ENCODE results near the gene DIDO1. TPM values are rescaled to one million over a fixed set of nuclear protein-coding genes. Genes with fewer than 3 reads are reported as not detected.

The DIDO1 gene
- total RNA-seq, 2 donors from 2014 or later = 68.5 to 75.9 TPM

DNA sequence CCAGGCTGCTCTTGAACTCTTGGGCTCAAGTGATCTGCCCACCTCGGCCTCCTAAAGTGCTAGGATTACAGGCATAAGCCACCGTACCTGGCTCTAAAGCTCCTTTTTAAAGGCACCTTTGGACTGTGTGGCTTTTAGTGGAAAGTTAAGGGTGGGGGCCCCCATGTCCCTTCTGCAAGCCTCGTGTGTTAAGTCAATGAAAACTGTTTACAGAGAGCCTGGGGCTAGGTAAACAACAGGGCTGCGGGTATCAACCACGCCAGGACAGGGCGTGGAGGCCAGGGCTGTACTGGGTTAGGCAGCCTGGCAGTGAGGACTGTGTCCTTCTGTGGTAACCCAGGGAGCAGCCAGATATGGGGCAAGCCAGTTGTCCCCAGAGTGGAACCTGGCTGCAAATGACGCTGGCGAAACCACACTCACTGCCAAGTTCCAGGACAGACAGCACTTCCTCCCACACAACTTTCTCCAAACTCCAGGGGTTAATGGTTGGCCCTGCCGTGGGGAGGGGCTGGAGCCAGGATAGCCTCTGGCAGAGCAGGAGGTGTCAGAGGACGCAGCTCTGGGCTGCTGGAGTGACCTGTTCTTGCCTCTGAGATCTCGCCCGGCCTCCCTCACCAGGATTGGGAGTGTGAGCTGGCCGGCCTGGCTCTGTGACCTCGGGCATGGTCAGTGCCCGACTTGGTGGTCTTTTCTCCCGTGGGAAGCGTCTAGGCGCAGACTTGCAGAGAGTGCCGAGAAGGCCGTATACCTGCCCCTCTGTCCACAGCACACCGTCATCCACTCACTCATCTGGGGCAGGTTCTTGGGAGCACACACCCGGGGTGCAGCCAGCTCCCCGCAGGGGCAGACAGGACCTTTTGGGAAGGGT is 29.4 kb upstream of the DIDO1 start:
- H3K4me3 ChIP-seq = no peak overlapping the region
- H3K36me3 ChIP-seq = no peaks in the 10 kb centered on the region
- no peaks in the 10 kb centered on the region for H3K27me3 ChIP-seq (replicated peaks; ENCODE audit: insufficient read depth)
- H3K9me3 ChIP-seq = no peaks in the 10 kb centered on the region
- intact Hi-C loops (cut with DNase I) = no loop called here
- DNase-seq (ENCODE audit: low spot score) = no peak
- WGBS = 69% methylated on average over 23 of the region's 23 CpGs
- H3K4me1 ChIP-seq (replicated peaks) = peaks cover 9% of the 10 kb centered on the region
- H3K27ac ChIP-seq = no peak overlapping the region
- no peak for TF ChIP-seq POLR2AphosphoS5 (IDR thresholded peaks at IDR 0.05)
- TF ChIP-seq, protein P1, sequence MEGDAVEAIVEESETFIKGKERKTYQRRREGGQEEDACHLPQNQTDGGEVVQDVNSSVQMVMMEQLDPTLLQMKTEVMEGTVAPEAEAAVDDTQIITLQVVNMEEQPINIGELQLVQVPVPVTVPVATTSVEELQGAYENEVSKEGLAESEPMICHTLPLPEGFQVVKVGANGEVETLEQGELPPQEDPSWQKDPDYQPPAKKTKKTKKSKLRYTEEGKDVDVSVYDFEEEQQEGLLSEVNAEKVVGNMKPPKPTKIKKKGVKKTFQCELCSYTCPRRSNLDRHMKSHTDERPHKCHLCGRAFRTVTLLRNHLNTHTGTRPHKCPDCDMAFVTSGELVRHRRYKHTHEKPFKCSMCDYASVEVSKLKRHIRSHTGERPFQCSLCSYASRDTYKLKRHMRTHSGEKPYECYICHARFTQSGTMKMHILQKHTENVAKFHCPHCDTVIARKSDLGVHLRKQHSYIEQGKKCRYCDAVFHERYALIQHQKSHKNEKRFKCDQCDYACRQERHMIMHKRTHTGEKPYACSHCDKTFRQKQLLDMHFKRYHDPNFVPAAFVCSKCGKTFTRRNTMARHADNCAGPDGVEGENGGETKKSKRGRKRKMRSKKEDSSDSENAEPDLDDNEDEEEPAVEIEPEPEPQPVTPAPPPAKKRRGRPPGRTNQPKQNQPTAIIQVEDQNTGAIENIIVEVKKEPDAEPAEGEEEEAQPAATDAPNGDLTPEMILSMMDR (IDR thresholded peaks at IDR 0.05) = no peak
- TF ChIP-seq POLR2A (IDR thresholded peaks at IDR 0.05) = no peak

DNA sequence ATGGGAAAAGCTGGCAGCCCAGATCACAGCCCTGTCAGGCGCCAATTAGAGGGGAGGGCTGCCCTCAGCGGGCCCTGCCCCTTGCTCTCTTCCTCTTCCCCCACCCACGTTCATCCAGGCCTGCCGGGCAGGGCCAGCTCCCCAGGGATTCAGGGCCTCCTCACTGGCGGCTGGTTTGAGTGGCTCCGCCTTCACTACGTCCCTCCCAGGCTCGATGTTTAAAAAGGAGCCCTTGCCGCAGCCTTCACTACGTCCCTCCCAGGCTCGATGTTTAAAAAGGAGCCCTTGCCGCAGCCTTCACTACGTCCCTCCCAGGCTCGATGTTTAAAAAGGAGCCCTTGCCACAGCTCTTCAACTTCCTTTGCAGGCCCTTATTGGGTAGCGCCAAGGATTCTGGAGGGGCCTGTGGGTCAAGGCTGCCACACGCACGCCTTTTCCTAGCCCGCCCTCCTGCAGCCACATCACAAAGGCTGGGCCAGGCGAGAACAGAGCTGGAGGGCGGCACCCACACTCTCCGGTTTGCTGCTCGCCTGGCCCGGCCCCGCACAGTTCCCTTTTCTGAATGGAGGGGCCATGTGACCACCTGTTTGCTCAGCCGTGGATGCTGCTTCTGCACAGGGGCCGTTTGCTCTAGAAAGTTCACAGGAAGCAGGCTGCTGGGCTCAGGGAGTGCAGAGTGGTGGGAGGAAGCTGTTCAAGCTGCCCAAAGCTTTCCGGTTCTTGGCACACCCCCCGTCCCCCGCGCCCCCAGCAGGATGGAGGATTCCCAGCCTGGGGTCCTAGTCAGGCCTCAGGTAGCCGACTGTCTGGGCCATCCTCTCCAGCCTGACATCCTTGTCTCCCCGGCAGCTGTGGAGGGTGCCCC is 27.8 kb upstream of the DIDO1 start:
- H3K36me3 ChIP-seq = no peaks in the 10 kb centered on the region
- H3K27ac ChIP-seq = peak overlapping the region; percentile 56 to 73
- H3K9me3 ChIP-seq = no peaks in the 10 kb centered on the region
- H3K4me3 ChIP-seq = peak overlapping the region in 1 of 2 donors; percentile 8
- peaks cover 9% of the 10 kb centered on the region for H3K4me1 ChIP-seq (replicated peaks)
- TF ChIP-seq POLR2A (IDR thresholded peaks at IDR 0.05) (peak; percentile 40), POLR2AphosphoS5 (IDR thresholded peaks at IDR 0.05) (peak; percentile 17)
- TF ChIP-seq, protein P1 (IDR thresholded peaks at IDR 0.05) = no peak
- intact Hi-C loops (cut with DNase I) = no loop called here
- 7% methylated on average over 32 of the region's 32 CpGs for WGBS
- H3K27me3 ChIP-seq (replicated peaks; ENCODE audit: insufficient read depth) = no peaks in the 10 kb centered on the region
- DNase-seq (ENCODE audit: low spot score) = peak; percentile 32

- WGBS = 77% methylated on average over 18 of the region's 19 CpGs
- peaks cover 9% of the 10 kb centered on the region for H3K4me1 ChIP-seq (replicated peaks)
- H3K36me3 ChIP-seq = no peaks in the 10 kb centered on the region
- intact Hi-C loops (cut with DNase I) = no loop called here
- H3K4me3 ChIP-seq = peak overlapping the region in 1 of 2 donors; percentile 12
- no peaks in the 10 kb centered on the region for H3K27me3 ChIP-seq (replicated peaks; ENCODE audit: insufficient read depth)
- no peak for DNase-seq (ENCODE audit: low spot score)
- TF ChIP-seq, protein P1 (IDR thresholded peaks at IDR 0.05) = no peak
- no peak for TF ChIP-seq POLR2AphosphoS5 (IDR thresholded peaks at IDR 0.05)
- TF ChIP-seq POLR2A (IDR thresholded peaks at IDR 0.05) = no peak
- H3K9me3 ChIP-seq = no peaks in the 10 kb centered on the region
- H3K27ac ChIP-seq = peak overlapping the region; percentile 56 to 73
Measured at GRCh38 chr20:62952968-62953838, 26.9 kb upstream of the DIDO1 start.

DNA sequence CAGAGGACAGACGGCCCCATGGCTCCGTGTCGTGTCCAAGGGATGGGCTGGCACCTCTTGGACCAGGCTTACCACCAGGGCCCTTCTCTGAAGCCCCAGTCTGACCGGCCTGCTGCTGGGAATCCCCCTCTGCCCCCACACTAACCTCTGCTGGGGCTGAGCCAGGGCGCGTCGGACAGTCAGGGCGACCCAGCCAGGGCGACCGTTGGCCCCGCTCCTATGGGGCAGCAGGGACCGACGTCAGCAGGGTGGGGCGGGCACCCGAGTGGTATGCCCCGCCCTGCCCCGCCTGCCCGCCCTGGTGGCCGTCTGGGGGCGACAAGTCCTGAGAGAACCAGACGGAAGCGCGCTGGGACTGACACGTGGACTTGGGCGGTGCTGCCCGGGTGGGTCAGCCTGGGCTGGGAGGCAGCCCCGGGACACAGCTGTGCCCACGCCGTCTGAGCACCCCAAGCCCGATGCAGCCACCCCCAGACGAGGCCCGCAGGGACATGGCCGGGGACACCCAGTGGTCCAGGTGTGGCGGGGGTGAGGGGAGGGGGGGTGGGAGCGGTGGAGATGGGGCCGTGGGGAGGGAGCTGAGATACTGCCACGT is 26.2 kb upstream of the DIDO1 start, which contains the start of gene SLC17A9:
Gene SLC17A9, plus strand, starts transcription at position 337 of the 595 bp plus-strand sequence. Its CDS starts 122 bp downstream, at position 459.
- Histone ChIP-seq H3K9me3 (no peaks in the 10 kb centered on the region), H3K27me3 (replicated peaks; ENCODE audit: insufficient read depth) (no peaks in the 10 kb centered on the region), H3K27ac (peak within 1 kb of the TSS; percentile 56 to 73), H3K4me1 (replicated peaks) (peaks cover 9% of the 10 kb centered on the region), H3K4me3 (peak within 1 kb of the TSS in 1 of 2 donors; percentile 12), H3K36me3 (no peaks in the 10 kb centered on the region)
- no peak for DNase-seq (ENCODE audit: low spot score)
- TF ChIP-seq POLR2AphosphoS5 (IDR thresholded peaks at IDR 0.05) = no peak
- TF ChIP-seq, protein P1 (IDR thresholded peaks at IDR 0.05) = peak in 1 of 4 experiments; percentile 20
- no peak for TF ChIP-seq POLR2A (IDR thresholded peaks at IDR 0.05)
- 14% methylated on average over 28 of the region's 37 CpGs for WGBS
- intact Hi-C loops (cut with DNase I) = no loop called here
